Lung (tissue), 12 donors: ENCODE results near the gene RGL4. TPM values are rescaled to one million over a fixed set of nuclear protein-coding genes. Genes with fewer than 3 reads are reported as not detected.

Experiments used
- ATAC-seq: fragments of 200-7000 bp; cut with Tn5 transposase; one replicate; pipeline ENCODE4 v1.9.1; 2020; ENCODE audit warnings: moderate number of reproducible peaks; ENCODE audit not compliant: insufficient read depth, low FRiP score
- DNase-seq, 3 donors: peaks; one replicate each; pipeline ENCODE4 v3.0.0-alpha.2; 2013 to 2017
- H3K27ac ChIP-seq, 2 donors: one replicate each; pipeline ENCODE4 v1.5.1; 2013; ENCODE audit warnings: mild to moderate bottlenecking in 2 of 2, moderate library complexity in 2 of 2, control low read depth in 1 of 2, inconsistent platforms in 1 of 2, low read depth in 1 of 2, low read length in 1 of 2
- H3K27me3 ChIP-seq, 3 donors: one replicate each; pipeline ENCODE4 v1.5.1; 2013; ENCODE audit warnings: low read length in 2 of 3; ENCODE audit not compliant: control insufficient read depth in 3 of 3, insufficient read depth in 3 of 3
- H3K36me3 ChIP-seq, 4 donors: one replicate each; pipeline ENCODE4 v1.5.1; 2013; ENCODE audit warnings: low read length in 4 of 4, mild to moderate bottlenecking in 1 of 4, moderate library complexity in 1 of 4; ENCODE audit not compliant: control insufficient read depth in 4 of 4, insufficient read depth in 4 of 4
- H3K4me1 ChIP-seq, 5 donors: one replicate each; pipeline ENCODE4 v1.5.1; 2013; ENCODE audit warnings: low read length in 5 of 5, mild to moderate bottlenecking in 2 of 5, moderate library complexity in 1 of 5; ENCODE audit not compliant: control insufficient read depth in 5 of 5, insufficient read depth in 5 of 5
- H3K4me3 ChIP-seq: one replicate; pipeline ENCODE4 v1.5.1; 2013; ENCODE audit warnings: mild to moderate bottlenecking, control low read depth, moderate library complexity
- H3K9ac ChIP-seq, 2 donors: one replicate each; pipeline ENCODE4 v1.5.1; 2013; ENCODE audit warnings: low read length in 2 of 2, control low read depth in 1 of 2; ENCODE audit not compliant: insufficient read depth in 1 of 2
- H3K9me3 ChIP-seq, 4 donors: one replicate each; pipeline ENCODE4 v1.5.1; 2013; ENCODE audit warnings: low read length in 3 of 4, mild to moderate bottlenecking in 1 of 4, moderate library complexity in 1 of 4; ENCODE audit not compliant: control insufficient read depth in 4 of 4, insufficient read depth in 3 of 4
- WGBS, 2 donors: extraction: QIAGEN DNeasy Blood & Tissue Kit; methylation state at CpG; one replicate each; pipeline ENCODE4 v1.1.7; 2013; 5-methylcytosine and 5-hydroxymethylcytosine counted together
- polyA plus RNA-seq, 2 donors: library from polyadenylated mRNA; stranded (reverse); fragments of 200-250 nt; gene quantifications; one replicate each; pipeline ENCODE4 v1.2.1, GENCODE V29; 2013
- total RNA-seq, 2 donors: library from RNA; depleted of rRNA in 1 of 2; stranded (reverse); fragments of >200 nt in 1 of 2; gene quantifications; one replicate each; pipeline ENCODE4 v1.2.1, GENCODE V29; 2014 to 2021
- TF ChIP-seq, protein P1 (sequence below): IDR thresholded peaks from 2 replicates; pipeline ENCODE4 v1.5.1; 2012; ENCODE audit warnings: mild to moderate bottlenecking; ENCODE audit errors: control extremely low read depth, extremely low read depth
- donor health status: control.
- donor health status: control.
- donor health status: Bipolar disorder and iron deficiency.
- donor health status: healthy.
- donor health status: DM: yes; HTN: yes; CAD: no.

RGL4 gene
- total and polyA plus RNA-seq, 4 donors, result 1.3 to 37.0 (median 2.6) TPM

DNA sequence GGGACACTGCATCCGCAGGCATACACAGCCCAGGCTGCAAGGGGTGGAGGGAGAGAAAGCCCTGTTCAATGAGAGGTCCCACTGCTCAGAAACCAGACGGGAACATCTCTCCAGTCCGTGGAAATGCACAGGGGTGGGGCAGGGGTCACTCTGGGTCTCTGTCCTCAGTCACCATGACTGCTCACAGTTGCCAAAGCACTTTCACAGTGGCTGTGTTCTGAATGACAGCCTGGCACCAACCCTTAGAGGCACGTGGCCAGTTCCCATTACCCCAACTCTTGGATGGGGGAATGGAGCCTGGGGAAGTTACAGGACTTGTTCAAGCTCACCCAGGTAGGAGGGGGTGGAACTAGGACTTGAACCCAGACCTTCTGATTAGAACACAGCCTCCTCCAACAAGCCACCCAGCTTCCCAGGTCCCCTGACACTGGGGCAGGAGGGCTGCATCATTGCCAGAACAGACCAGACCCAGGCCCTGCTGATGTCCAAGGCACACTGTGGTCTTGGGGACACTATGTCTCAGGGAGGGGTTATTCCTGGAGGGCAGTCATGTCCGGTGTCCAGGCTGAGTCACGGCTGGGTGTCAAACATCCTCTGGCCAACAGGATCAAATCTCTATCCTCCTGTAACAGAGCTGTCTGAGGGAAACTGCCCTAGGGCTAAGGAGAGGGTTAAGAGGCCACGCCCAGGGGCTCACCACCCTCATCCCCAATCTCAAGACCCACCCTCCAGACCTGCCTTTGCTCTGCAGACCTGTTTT, 51.9 kb downstream of the RGL4 start:
- H3K27me3 ChIP-seq, result no peaks in the 10 kb centered on the region
- 79 to 85% methylated on average over 7 of the region's 7 CpGs for WGBS, 2 donors
- no peak overlapping the region for H3K4me3 ChIP-seq
- H3K27ac ChIP-seq, result peak overlapping the region in 1 of 2 donors; percentile 5
- H3K36me3 ChIP-seq, result peaks cover 6 to 33% (median 28%) of the 10 kb centered on the region in 4 donors
- no peak overlapping the region for H3K9ac ChIP-seq
- no peaks in the 10 kb centered on the region for H3K4me1 ChIP-seq
- TF ChIP-seq, protein P1, sequence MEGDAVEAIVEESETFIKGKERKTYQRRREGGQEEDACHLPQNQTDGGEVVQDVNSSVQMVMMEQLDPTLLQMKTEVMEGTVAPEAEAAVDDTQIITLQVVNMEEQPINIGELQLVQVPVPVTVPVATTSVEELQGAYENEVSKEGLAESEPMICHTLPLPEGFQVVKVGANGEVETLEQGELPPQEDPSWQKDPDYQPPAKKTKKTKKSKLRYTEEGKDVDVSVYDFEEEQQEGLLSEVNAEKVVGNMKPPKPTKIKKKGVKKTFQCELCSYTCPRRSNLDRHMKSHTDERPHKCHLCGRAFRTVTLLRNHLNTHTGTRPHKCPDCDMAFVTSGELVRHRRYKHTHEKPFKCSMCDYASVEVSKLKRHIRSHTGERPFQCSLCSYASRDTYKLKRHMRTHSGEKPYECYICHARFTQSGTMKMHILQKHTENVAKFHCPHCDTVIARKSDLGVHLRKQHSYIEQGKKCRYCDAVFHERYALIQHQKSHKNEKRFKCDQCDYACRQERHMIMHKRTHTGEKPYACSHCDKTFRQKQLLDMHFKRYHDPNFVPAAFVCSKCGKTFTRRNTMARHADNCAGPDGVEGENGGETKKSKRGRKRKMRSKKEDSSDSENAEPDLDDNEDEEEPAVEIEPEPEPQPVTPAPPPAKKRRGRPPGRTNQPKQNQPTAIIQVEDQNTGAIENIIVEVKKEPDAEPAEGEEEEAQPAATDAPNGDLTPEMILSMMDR, result no peak
- ATAC-seq (no peak), DNase-seq (no peak)
- H3K9me3 ChIP-seq, result peaks cover 0 to 8% (median 0%) of the 10 kb centered on the region in 4 donors

DNA sequence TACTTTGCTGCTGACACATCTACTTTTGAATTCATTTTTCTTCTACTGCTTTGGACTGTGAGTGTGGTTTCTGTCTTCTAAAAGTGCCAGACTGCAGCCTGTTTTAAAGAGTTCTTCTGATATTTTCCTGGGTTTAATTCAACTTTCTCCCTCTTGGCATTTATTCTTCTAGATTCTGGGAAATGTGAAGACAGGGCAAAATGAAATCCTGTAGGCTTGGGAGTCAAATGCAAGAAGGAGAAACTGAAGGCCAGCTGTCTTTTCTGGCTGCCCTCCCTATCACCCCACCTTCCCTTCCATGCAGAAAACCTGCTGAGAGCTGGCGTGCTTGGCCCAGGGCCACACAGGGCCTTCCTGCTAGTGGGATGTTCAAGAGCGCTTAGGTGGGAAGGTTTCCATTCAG, 52.5 kb downstream of the RGL4 start:
- DNase-seq (peak in 1 of 3 donors; percentile 8), ATAC-seq (no peak)
- Histone ChIP-seq H3K4me1 (no peaks in the 10 kb centered on the region), H3K9ac (no peak overlapping the region), H3K27ac (no peak overlapping the region), H3K9me3 (peaks cover 0 to 8% (median 0%) of the 10 kb centered on the region in 4 donors), H3K4me3 (no peak overlapping the region), H3K27me3 (no peaks in the 10 kb centered on the region), H3K36me3 (peaks cover 6 to 33% (median 28%) of the 10 kb centered on the region in 4 donors)
- WGBS, 2 donors, result 65 to 67% methylated on average over 2 of the region's 2 CpGs
- TF ChIP-seq, protein P1, result no peak

DNA sequence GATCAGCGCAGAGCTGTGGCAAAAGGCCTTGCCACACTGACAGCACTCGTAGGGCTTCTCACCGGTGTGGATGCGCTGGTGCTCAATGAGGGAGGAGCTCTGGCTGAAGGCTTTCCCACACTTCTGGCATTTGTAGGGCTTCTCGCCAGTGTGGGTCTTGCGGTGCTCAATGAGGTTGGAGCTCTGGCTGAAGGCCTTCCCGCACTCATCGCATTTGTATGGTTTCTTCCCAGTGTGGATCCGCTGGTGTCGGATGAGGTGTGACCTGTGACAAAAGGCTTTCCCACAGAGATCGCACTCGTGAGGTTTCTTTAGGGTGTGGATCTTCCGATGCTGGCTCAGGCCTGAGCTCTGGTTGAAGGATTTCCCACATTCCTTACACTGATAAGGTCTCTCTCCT, 53.2 kb downstream of the RGL4 start:
- Histone ChIP-seq H3K27ac (no peak overlapping the region), H3K9ac (no peak overlapping the region), H3K4me1 (no peaks in the 10 kb centered on the region), H3K36me3 (peaks cover 6 to 33% (median 28%) of the 10 kb centered on the region in 4 donors), H3K27me3 (no peaks in the 10 kb centered on the region), H3K9me3 (peaks cover 0 to 8% (median 0%) of the 10 kb centered on the region in 4 donors), H3K4me3 (no peak overlapping the region)
- WGBS, 2 donors, result 95 to 97% methylated on average over 13 of the region's 13 CpGs
- TF ChIP-seq, protein P1, result no peak
- ATAC-seq (no peak), DNase-seq (no peak)
